LNCAP (cell line): Measurements from ENCODE around the gene GJB3.

Source experiments
- TF ChIP-seq, protein P1 (sequence below): fragments of 450-650 bp; IDR thresholded peaks from 2 replicates; pipeline ENCODE4 v1.5.1; 2017; ENCODE audit warnings: mild to moderate bottlenecking

Gene GJB3

DNA sequence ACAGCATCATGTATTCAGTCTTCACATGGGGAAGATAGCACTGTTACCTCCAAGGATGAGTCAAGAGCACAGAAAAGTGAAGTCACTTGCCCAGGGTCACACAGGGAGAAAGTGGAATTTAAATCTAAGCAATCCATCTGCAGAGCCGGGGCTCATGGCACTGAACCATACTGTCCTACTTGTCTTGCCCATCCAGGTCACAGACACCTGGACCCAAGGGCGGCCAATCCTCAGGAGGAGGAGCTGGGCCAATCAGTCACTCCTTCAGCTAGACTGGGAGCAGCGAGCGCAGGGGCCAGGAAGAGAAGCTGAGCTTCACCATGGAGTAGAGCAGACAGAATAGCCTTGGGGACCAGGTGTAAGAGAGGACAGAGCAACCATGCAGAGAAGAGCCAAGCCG lies 35.3 kb upstream of the GJB3 start:
- TF ChIP-seq, protein P1, sequence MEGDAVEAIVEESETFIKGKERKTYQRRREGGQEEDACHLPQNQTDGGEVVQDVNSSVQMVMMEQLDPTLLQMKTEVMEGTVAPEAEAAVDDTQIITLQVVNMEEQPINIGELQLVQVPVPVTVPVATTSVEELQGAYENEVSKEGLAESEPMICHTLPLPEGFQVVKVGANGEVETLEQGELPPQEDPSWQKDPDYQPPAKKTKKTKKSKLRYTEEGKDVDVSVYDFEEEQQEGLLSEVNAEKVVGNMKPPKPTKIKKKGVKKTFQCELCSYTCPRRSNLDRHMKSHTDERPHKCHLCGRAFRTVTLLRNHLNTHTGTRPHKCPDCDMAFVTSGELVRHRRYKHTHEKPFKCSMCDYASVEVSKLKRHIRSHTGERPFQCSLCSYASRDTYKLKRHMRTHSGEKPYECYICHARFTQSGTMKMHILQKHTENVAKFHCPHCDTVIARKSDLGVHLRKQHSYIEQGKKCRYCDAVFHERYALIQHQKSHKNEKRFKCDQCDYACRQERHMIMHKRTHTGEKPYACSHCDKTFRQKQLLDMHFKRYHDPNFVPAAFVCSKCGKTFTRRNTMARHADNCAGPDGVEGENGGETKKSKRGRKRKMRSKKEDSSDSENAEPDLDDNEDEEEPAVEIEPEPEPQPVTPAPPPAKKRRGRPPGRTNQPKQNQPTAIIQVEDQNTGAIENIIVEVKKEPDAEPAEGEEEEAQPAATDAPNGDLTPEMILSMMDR = no peak

DNA sequence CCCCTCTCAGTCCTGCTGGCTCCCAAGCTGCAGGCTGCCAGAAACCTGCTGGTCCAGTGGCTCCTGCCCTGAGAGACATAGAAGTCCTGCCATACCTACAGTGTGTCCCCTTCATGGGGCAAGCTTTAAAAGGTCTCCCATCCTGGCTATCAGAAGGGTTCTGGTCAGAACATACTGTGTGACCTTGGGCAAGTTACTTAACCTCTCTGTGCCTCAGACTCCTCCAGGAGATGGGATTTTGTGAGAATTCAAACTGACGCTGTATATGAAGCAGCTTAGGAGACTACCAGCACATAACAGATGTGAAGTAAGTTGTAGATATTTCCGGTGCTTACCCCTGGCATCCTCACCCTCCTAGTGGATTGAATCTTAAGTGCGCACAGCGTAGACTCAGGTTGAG lies 34.9 kb upstream of the GJB3 start:
- TF ChIP-seq, protein P1 = no peak

DNA sequence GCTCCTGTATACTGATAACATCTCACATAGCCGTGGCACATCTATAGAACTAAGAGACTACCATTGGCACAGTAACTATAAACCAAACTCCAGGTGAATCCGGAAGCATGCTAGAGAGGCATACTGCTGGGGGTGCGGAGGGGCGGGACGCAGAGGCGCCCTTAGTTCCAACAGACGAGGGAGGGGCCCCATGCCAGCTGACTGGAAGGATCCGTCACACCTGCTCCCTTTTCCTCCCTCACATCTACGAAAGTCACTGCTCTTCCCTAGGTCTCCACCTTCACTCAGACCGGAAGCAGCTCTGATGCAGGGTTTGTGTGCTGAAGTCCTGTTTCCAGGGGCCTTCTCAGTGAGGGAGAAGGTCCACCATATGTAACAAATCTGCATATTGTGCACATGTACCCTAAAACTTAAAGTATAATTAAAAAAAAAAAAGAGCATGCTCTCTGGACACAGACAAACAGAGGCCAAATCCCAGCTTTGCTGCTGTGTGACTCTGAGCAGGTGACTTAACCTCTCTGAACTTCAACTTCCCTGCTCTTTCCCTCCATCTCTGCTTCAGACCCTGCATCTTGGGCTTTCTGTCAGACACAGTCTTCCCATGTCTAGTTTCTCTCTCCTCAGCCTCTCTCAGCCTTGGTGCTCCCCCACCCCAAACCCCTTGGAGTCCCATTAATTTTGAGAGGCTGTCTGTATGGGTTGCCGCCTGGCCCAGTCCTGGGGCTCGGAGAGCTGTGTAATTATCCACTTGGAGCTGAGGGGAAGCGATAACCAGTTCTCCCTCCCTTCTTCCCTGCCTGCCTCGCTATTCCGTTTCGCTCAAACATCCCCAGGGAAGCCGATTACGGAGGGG lies 34.0 kb upstream of the GJB3 start:
- TF ChIP-seq, protein P1 = no peak

DNA sequence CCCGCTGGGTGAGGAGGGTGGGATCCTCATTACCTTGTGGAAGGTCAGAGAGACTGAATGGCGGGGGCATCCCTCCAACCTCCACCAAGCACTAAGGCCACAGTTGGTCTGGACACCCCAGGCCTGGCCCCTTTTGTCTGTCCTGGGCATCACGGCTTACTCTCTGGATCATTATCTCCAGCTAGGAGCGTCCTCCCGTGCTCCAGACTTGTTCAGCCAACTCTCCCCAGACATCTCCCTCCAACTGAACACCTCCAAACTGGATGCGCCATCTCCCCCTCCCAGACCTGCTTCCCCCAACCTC lies 33.4 kb upstream of the GJB3 start:
- TF ChIP-seq, protein P1 = no peak

DNA sequence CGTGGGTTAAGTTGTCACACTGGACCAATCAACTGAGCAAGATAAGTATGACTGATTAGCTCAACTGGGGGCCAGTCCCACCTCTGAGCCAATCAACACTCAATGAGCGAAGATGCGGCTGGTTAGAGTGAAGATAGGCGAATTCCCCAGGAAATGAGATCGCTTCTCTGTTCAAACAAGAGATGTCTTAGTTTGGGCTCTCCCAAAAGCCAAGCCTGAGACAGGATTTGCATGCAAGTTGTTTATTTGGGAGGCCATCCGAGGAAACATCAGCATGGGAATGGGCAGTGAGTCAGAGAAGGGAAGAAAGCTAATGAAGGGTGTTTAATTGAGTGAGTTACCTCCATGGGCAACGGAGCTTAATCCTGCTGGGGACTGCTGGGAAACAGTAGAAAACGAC lies 31.0 kb upstream of the GJB3 start:
- TF ChIP-seq, protein P1 = no peak

DNA sequence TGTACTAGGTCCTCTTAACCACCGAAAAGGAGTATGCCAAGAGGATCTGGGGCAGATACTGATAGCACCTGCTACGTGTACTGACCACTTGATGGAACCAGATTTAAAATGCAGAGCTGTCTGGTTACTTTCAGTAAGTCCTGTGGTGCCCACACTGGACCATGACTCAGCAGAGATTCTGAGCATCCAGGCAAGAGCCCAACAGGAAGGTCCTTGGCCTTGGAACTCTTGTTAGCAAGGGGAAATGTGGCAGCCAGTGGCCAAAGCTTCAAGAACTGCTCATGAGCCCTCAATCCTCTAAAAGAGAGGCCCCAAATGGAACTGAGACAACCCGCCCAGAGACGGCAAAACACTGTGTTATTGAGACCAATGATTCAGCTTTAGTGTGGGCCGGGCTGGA lies 30.4 kb upstream of the GJB3 start:
- TF ChIP-seq, protein P1 = no peak

DNA sequence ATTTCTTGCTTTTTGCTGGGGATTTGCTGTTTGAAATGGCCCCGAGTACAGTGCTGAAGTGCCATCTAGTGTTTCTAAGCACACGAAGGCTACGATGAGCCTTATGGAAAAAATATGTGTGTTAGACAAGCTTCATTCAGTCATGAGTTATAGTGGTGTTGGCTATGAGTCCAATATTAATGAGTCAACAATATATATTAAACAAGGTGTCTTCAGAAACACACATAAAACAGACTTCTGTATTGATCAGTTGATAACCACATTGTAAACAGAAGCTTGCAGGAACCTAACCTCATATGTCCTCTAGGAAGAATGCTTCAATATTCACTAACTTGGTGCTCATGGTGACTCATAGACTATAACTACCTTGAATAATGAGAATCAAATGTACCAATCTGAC lies 27.9 kb upstream of the GJB3 start:
- TF ChIP-seq, protein P1 = peak; percentile 23; the same call in 1 of the 2 replicates
